Endothelial cell of umbilical vein (primary cell): ENCODE data around the gene TIMM17A. TPM values are rescaled to one million over a fixed set of nuclear protein-coding genes. Genes with fewer than 3 reads are reported as not detected.

Experiments used
- BruUV-seq: library from RNA; stranded (reverse); fragments of 400-500 nt; replicated peaks from 2 replicates; lab custom pipeline; 2021; lab: Mats Ljungman, UMichigan
- CTCF ChIA-PET: fragments of 300-600, 350-600 bp; sonication (Branson Sonifier 250); formaldehyde crosslinking; loops from one replicate; lab custom pipeline; 2021; ENCODE audit warnings: antibody characterized with exemption, inconsistent platforms; lab: Charles Lee
- POLR2A ChIA-PET: fragments of 300-600, 350-600 bp; sonication (Branson Sonifier 250); formaldehyde crosslinking; loops from one replicate; lab custom pipeline; 2021; ENCODE audit warnings: antibody characterized with exemption, inconsistent platforms; lab: Charles Lee
- DNase-seq: peaks from one replicate; pipeline ENCODE4 v3.0.0-alpha.2; 2011; ENCODE audit warnings: low read depth, low spot score
- FAIRE-seq: peaks from 2 replicates; lab custom pipeline; 2011; peaks lifted over from hg19 to GRCh38; lab: Jason Lieb, UNC
- H2AFZ ChIP-seq: 2 replicates; pipeline ENCODE4 v1.6.0; 2012; ENCODE audit warnings: low read depth, low read length, control low read depth, inconsistent platforms
- H3K27ac ChIP-seq: 2 replicates; pipeline ENCODE4 v1.5.1; 2011; ENCODE audit warnings: low read depth, mild to moderate bottlenecking, control low read depth, low read length, moderate library complexity; ENCODE audit not compliant: insufficient read depth
- H3K27me3 ChIP-seq, 2 experiments: 2 replicates each; pipeline versions ENCODE4 v1.6.0 to v1.6.1; 2011; ENCODE audit warnings: low read length in 2 of 2, mixed read lengths in 1 of 2; ENCODE audit not compliant: control insufficient read depth in 2 of 2, insufficient read depth in 2 of 2
- H3K36me3 ChIP-seq, 2 experiments: 2 replicates in 1 of 2; 3 replicates in 1 of 2; pipeline ENCODE4 v1.5.1; 2011; ENCODE audit warnings: low read length in 2 of 2, mild to moderate bottlenecking in 1 of 2, moderate library complexity in 1 of 2; ENCODE audit not compliant: control insufficient read depth in 2 of 2, insufficient read depth in 2 of 2; ENCODE audit errors: extremely low read depth in 1 of 2
- H3K4me1 ChIP-seq: 3 replicates; pipeline ENCODE4 v1.5.1; 2011; ENCODE audit warnings: mild to moderate bottlenecking, low read length; ENCODE audit not compliant: control insufficient read depth, insufficient read depth; ENCODE audit errors: extremely low read depth
- H3K4me2 ChIP-seq: 2 replicates; pipeline ENCODE4 v1.6.1; 2011; ENCODE audit warnings: low read length, control low read depth, mixed read lengths; ENCODE audit not compliant: insufficient read depth
- H3K4me3 ChIP-seq, 3 experiments: fragments of 200-600 bp in 1 of 3; sonication (generic), shearing (Covaris generic) in 1 of 3; replicated peaks in 1 of 3; 2 replicates each; pipeline ENCODE4 v1.5.1; 2011 to 2016; ENCODE audit warnings: control low read depth in 3 of 3, low read length in 3 of 3, mild to moderate bottlenecking in 2 of 3, inconsistent platforms in 1 of 3, low read depth in 1 of 3, moderate library complexity in 1 of 3; ENCODE audit not compliant: insufficient read depth in 1 of 3
- H3K79me2 ChIP-seq: 2 replicates; pipeline ENCODE4 v1.6.0; 2012; ENCODE audit warnings: low read length, inconsistent platforms; ENCODE audit not compliant: control insufficient read depth, insufficient read depth
- H3K9ac ChIP-seq: replicated peaks from 2 replicates; pipeline ENCODE3; 2011; ENCODE audit warnings: low read length, control low read depth; ENCODE audit not compliant: insufficient read depth; ENCODE audit errors: extremely low read depth
- H3K9me1 ChIP-seq: replicated peaks from 3 replicates; pipeline ENCODE4 v1.6.0; 2011; ENCODE audit warnings: mild to moderate bottlenecking, low read length; ENCODE audit not compliant: control insufficient read depth, insufficient read depth; ENCODE audit errors: extremely low read depth
- H3K9me3 ChIP-seq: replicated peaks from 2 replicates; pipeline ENCODE4 v1.5.1; 2012; ENCODE audit warnings: low read length, inconsistent platforms; ENCODE audit not compliant: control insufficient read depth, insufficient read depth
- H4K20me1 ChIP-seq: replicated peaks from 2 replicates; pipeline ENCODE3; 2011; ENCODE audit warnings: mild to moderate bottlenecking, low read length; ENCODE audit not compliant: control insufficient read depth, insufficient read depth; ENCODE audit errors: extremely low read depth
- EZH2 ChIP-seq: IDR thresholded peaks from 2 replicates; pipeline ENCODE4 v1.6.1; 2012; ENCODE audit warnings: borderline replicate concordance, low read depth, mild to moderate bottlenecking, moderate library complexity, low read length, inconsistent platforms; ENCODE audit not compliant: severe bottlenecking
- FOS ChIP-seq: IDR thresholded peaks from 2 replicates; pipeline ENCODE4 v1.6.1; 2011; ENCODE audit warnings: mild to moderate bottlenecking, low read length, moderate library complexity, borderline replicate concordance; ENCODE audit not compliant: insufficient read depth
- GATA2 ChIP-seq: IDR thresholded peaks from 2 replicates; pipeline ENCODE4 v1.7.0; 2011; ENCODE audit warnings: low read depth, mild to moderate bottlenecking, moderate library complexity, mixed read lengths, low read length; ENCODE audit not compliant: insufficient read length, insufficient read depth
- JUN ChIP-seq: IDR thresholded peaks from 2 replicates; pipeline ENCODE4 v1.6.1; 2011; ENCODE audit warnings: borderline replicate concordance, low read depth; ENCODE audit not compliant: insufficient read length, insufficient read depth
- MYC ChIP-seq: IDR thresholded peaks from one replicate; pipeline ENCODE4 v1.6.1; 2011; ENCODE audit warnings: mild to moderate bottlenecking, low read depth, low read length
- POLR2A ChIP-seq: IDR thresholded peaks from 2 replicates; pipeline ENCODE4 v1.6.1; 2012; ENCODE audit warnings: low read depth, mild to moderate bottlenecking, control low read depth, low read length
- POLR2AphosphoS5 ChIP-seq: IDR thresholded peaks from 2 replicates; pipeline ENCODE4 v1.6.1; 2012; ENCODE audit warnings: low read depth, mild to moderate bottlenecking, control low read depth, low read length, moderate library complexity; ENCODE audit not compliant: insufficient read depth
- dilution Hi-C: fragments of 300-500 bp; cut with MboI; formaldehyde crosslinking; loops from one replicate; pipeline ENCODE4 v1.15.0; 2019; ENCODE audit warnings: low sequenced_read_pairs; ENCODE audit not compliant: extremely low pct_ligation_motif_present
- intact Hi-C: fragments of 100-400 bp; cut with micrococcal nuclease; formaldehyde crosslinking; loops from one replicate; pipeline ENCODE4 v1.10.0; 2022
- polyA plus RNA-seq, 4 experiments: library from polyadenylated mRNA; depleted of rRNA in 3 of 4; stranded (reverse) in 3 of 4; unstranded in 1 of 4; fragments of >200 nt; gene quantifications; 2 replicates each; pipeline versions ENCODE4 v1.2.1 to v1.2.3, GENCODE V29; 2011 to 2012; ENCODE audit warnings: missing spikeins in 1 of 4
- total RNA-seq: library from RNA; stranded (reverse); gene quantifications from 2 replicates; pipeline ENCODE4 v1.2.3, GENCODE V29; 2021
- TF ChIP-seq, protein P1 (sequence below): IDR thresholded peaks from 2 replicates; pipeline ENCODE4 v1.6.1; 2011; ENCODE audit not compliant: insufficient read depth, insufficient read length
- TF ChIP-seq, protein P2 (sequence below), 2 donors: IDR thresholded peaks; 1 replicate in 1 of 2; 2 replicates in 1 of 2; pipeline ENCODE4 v1.5.1; 2011; ENCODE audit warnings: low read length in 2 of 2, mild to moderate bottlenecking in 2 of 2, moderate library complexity in 2 of 2, control low read depth in 1 of 2, inconsistent platforms in 1 of 2, low read depth in 1 of 2; ENCODE audit not compliant: insufficient read depth in 1 of 2; ENCODE audit errors: extremely low read depth in 1 of 2

The TIMM17A gene
- total and polyA plus RNA-seq, 2 donors (not counting 3 experiments of a cell fraction or from before 2014, with no cell fraction given), result 57.9 to 105 TPM

DNA sequence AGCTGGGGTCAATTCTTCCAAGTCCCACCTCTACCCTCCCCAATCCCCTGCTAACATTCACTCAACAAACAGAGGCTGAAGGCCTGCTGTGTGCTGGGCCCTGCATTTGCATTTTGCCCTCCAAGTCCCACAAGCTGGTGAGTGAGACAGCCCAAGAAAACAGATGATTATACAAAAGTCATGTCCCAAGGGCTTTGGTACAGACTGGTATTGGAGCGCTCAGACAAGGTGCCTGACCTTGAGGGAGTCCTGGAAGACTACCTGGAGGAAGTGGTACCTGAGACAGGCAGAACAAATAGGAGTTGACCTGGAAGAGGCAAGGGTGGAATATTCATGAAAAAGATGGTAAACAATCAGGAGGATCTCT lies 13.2 kb upstream of the TIMM17A start:
- Histone ChIP-seq H3K9me3 (no peaks in the 10 kb centered on the region), H3K79me2 (no peaks in the 10 kb centered on the region), H3K27ac (no peak overlapping the region), H3K36me3 (no peaks in the 10 kb centered on the region), H3K27me3 (peaks cover 11 to 12% of the 10 kb centered on the region in 2 experiments), H3K4me1 (peaks cover 9% of the 10 kb centered on the region), H3K9ac (no peak overlapping the region), H3K9me1 (no peaks in the 10 kb centered on the region), H3K4me2 (no peak overlapping the region), H3K4me3 (no peak overlapping the region), H4K20me1 (no peaks in the 10 kb centered on the region), H2AFZ (no peak overlapping the region)
- DNase-seq (no peak), FAIRE-seq (no peak)
- dilution Hi-C loops, result no loop called here
- BruUV-seq, result no TSS peak
- CTCF ChIA-PET, result interaction anchor here (1.0 kb wide), 1 partner anchor 9 kb away, joined by 3 read pairs; no protein-coding TSS in a partner anchor
- POLR2A ChIA-PET, result no interaction called here
- intact Hi-C loops, result no loop called here
- no peak for TF ChIP-seq GATA2
- no peak for TF ChIP-seq MYC
- TF ChIP-seq, protein P1, sequence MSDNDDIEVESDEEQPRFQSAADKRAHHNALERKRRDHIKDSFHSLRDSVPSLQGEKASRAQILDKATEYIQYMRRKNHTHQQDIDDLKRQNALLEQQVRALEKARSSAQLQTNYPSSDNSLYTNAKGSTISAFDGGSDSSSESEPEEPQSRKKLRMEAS, result no peak
- TF ChIP-seq POLR2AphosphoS5, result no peak
- no peak for TF ChIP-seq POLR2A

DNA sequence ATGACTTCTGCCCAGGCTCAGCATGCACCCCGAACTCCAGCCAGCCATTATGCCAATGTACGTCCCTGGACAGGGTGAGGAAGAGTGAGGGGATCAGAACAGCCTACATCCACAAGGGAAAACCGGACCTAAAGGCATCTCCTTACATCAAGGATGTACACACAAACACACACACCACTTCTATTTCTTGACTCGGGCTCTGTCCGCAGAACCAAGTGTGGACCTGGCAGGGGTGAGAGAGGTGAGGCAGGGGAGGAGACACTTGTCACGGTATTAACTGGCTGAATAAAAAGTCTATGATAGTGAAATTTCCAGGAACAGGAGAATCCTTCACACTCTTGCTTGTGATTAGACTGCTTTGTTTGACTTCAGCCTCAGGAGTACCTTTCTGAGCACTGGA lies 11.3 kb upstream of the TIMM17A start:
- intact Hi-C loops, result no loop called here
- Histone ChIP-seq H3K27ac (no peak overlapping the region), H3K9me3 (no peaks in the 10 kb centered on the region), H2AFZ (no peak overlapping the region), H3K4me3 (no peak overlapping the region), H3K79me2 (no peaks in the 10 kb centered on the region), H3K4me2 (no peak overlapping the region), H3K36me3 (no peaks in the 10 kb centered on the region), H3K9me1 (no peaks in the 10 kb centered on the region), H3K27me3 (peaks cover 11 to 13% of the 10 kb centered on the region in 2 experiments), H3K4me1 (peaks cover 9% of the 10 kb centered on the region), H4K20me1 (no peaks in the 10 kb centered on the region), H3K9ac (no peak overlapping the region)
- no TSS peak for BruUV-seq
- CTCF ChIA-PET, result interaction anchor here (0.8 to 2.9 kb wide), 4 partner anchors 27 to 48 kb away, joined by 3 to 31 read pairs (median 3); no protein-coding TSS in a partner anchor
- TF ChIP-seq FOS, result no peak
- TF ChIP-seq, protein P2, sequence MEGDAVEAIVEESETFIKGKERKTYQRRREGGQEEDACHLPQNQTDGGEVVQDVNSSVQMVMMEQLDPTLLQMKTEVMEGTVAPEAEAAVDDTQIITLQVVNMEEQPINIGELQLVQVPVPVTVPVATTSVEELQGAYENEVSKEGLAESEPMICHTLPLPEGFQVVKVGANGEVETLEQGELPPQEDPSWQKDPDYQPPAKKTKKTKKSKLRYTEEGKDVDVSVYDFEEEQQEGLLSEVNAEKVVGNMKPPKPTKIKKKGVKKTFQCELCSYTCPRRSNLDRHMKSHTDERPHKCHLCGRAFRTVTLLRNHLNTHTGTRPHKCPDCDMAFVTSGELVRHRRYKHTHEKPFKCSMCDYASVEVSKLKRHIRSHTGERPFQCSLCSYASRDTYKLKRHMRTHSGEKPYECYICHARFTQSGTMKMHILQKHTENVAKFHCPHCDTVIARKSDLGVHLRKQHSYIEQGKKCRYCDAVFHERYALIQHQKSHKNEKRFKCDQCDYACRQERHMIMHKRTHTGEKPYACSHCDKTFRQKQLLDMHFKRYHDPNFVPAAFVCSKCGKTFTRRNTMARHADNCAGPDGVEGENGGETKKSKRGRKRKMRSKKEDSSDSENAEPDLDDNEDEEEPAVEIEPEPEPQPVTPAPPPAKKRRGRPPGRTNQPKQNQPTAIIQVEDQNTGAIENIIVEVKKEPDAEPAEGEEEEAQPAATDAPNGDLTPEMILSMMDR (IDR thresholded peaks at IDR 0.05; ENCODE audit: extremely low read depth in 1 of 2, insufficient read depth in 1 of 2, low read depth in 1 of 2, low read length in 2 of 2), result no peak
- no peak for TF ChIP-seq POLR2A
- no peak for TF ChIP-seq JUN
- no peak for TF ChIP-seq GATA2
- no peak for TF ChIP-seq EZH2
- no peak for TF ChIP-seq POLR2AphosphoS5
- DNase-seq (no peak), FAIRE-seq (no peak)
- dilution Hi-C loops, result no loop called here
- POLR2A ChIA-PET, result no interaction called here
